T-helper 2 cell treated with Interferon-gamma antibody and Interleukin-4, amounts not matched to agents 5 μg/mL and 100 μg/mL, for 36 hours (primary cell): ENCODE results near the gene JMJD7.
"Not testable (repeated sequence)": the region's sequence is repeated elsewhere in the genome, so short reads cannot be mapped to it uniquely, and the experiment has no call there.

Source experiments
- DNase-seq: peaks from one replicate; pipeline ENCODE4 v3.0.0; 2021; ENCODE audit warnings: low spot score
- H3K27ac Mint-ChIP-seq: one replicate; pipeline ENCODE4 v1.8.0; 2021; ENCODE audit warnings: mild to moderate bottlenecking, mixed read lengths
- H3K27me3 Mint-ChIP-seq: one replicate; pipeline ENCODE4 v1.8.0; 2021; ENCODE audit warnings: low read depth, mixed read lengths
- H3K36me3 Mint-ChIP-seq: one replicate; pipeline ENCODE4 v1.8.0; 2021; ENCODE audit warnings: low read depth, mixed read lengths
- H3K4me1 Mint-ChIP-seq: one replicate; pipeline ENCODE4 v1.8.0; 2021; ENCODE audit warnings: low read depth, mixed read lengths
- H3K4me3 Mint-ChIP-seq: one replicate; pipeline ENCODE4 v1.8.0; 2022; ENCODE audit warnings: mild to moderate bottlenecking, moderate library complexity, mixed read lengths
- H3K9me3 Mint-ChIP-seq: one replicate; pipeline ENCODE4 v1.8.0; 2021; ENCODE audit warnings: mixed read lengths

Gene JMJD7

DNA sequence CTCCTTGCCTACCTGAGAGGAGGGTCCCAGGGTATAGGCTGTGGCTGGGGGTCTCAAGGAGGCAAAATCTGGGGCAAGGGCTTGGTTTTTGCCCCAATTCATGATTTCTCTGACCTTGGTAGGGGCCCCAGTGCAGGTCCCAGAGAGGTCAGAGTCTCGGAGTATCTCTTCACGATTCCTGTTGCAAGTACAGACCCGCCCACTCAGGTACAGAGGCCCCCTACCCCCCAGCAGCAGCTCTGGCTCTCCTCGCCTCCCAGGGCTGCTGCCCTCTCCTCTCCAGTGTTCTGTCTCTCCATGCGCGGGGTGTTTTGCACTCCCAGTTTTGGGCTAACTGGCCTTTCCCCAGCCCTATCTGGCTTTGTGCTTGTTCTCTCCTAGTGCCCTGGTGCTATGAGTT lies 5.4 kb upstream of the JMJD7 start:
- H3K36me3 Mint-ChIP-seq, result peaks cover 32% of the 10 kb centered on the region
- no peak overlapping the region for H3K27ac Mint-ChIP-seq
- H3K4me3 Mint-ChIP-seq, result no peak overlapping the region
- H3K4me1 Mint-ChIP-seq, result peaks cover 2% of the 10 kb centered on the region
- no peak for DNase-seq
- no peaks in the 10 kb centered on the region for H3K27me3 Mint-ChIP-seq
- no peaks in the 10 kb centered on the region for H3K9me3 Mint-ChIP-seq

DNA sequence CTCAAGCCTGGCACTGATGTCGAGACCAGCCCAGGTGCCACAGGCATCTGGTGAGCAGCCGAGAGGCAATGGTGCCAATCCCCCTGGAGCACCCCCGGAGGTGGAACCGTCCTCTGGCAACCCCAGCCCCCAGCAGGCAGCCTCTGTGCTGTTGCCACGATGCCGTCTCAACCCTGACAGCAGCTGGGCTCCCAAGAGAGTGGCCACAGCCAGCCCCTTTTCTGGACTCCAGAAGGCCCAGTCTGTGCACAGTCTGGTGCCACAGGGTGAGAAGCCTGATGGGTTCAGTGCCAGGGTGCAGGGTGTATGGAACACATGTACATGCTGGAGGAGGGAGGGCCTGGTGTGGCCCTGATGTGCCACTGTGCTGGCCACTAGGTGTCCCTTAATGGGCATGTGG lies 4.9 kb upstream of the JMJD7 start:
- Mint-ChIP-seq H3K4me3 (no peak overlapping the region), H3K27me3 (no peaks in the 10 kb centered on the region), H3K9me3 (no peaks in the 10 kb centered on the region), H3K4me1 (peaks cover 3% of the 10 kb centered on the region), H3K27ac (no peak overlapping the region), H3K36me3 (peaks cover 29% of the 10 kb centered on the region)
- no peak for DNase-seq

DNA sequence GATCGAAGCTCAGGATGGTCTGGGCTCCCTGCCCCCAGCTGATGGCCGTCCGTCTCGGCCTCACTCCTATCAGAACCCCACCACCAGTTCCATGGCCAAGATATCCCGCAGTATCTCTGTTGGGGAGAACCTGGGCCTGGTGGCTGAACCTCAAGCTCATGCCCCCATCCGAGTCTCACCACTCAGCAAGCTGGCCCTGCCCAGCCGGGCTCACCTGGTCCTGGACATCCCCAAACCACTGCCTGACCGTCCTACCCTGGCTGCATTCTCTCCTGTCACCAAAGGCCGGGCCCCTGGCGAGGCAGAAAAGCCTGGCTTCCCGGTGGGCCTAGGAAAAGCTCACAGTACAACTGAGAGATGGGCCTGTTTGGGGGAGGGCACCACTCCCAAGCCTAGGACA lies 4.4 kb upstream of the JMJD7 start:
- no peaks in the 10 kb centered on the region for H3K27me3 Mint-ChIP-seq
- H3K9me3 Mint-ChIP-seq, result no peaks in the 10 kb centered on the region
- peaks cover 5% of the 10 kb centered on the region for H3K4me1 Mint-ChIP-seq
- no peak overlapping the region for H3K4me3 Mint-ChIP-seq
- DNase-seq, result no peak
- H3K36me3 Mint-ChIP-seq, result peaks cover 25% of the 10 kb centered on the region
- H3K27ac Mint-ChIP-seq, result no peak overlapping the region

DNA sequence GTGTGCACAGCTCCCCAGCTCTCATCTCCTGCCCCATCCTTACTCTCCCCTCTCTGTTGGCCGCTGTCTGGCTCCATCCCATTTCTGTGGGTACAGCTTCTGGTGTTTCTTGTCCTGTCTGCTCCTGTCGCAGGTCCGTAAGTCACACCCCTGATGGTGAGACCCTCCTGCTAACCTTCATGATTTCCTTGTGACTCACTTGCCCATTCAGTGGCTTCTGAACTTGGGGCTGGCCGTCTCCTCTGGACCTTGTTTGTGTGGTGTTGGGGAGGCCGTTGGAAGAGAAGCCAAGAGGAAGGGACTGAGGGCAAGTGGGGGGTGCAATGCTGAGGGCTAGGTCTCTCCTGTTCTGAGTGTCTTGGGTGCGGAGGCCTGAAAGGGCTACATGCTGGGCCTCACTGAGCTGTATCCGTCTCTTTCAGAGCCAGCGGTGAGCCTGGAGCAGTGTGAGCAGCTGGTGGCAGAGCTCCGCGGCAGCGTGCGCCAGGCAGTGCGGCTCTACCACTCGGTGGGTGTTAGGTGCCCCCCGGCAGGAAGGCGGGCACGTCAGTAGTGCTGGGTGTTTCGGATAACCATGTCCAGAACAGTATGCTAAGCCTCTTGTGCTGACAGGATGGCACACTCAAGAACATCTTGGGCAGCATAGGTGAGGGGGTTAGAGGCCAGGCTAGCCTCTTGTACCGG lies 3.7 kb upstream of the JMJD7 start:
- H3K4me3 Mint-ChIP-seq, result no peak overlapping the region
- H3K4me1 Mint-ChIP-seq, result peaks cover 11% of the 10 kb centered on the region
- no peaks in the 10 kb centered on the region for H3K27me3 Mint-ChIP-seq
- H3K9me3 Mint-ChIP-seq, result no peaks in the 10 kb centered on the region
- DNase-seq, result no peak
- H3K36me3 Mint-ChIP-seq, result peaks cover 25% of the 10 kb centered on the region
- no peak overlapping the region for H3K27ac Mint-ChIP-seq

DNA sequence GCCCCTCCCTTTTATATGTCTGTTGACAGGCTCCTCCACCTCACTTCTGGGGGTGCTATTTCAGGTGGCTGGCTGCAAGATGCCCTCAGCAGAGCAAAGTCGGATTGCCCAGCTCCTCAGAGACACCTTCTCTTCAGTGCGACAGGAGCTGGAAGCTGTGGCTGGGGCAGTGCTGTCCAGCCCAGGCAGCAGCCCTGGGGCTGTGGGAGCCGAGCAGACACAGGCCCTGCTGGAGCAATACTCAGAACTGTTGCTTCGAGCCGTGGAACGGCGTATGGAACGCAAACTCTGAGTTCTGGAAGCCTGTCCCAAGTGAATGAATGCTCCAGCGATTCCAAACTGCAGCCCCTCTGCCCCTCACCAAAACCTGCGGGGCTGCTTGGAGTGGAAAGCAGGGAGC lies 2.7 kb upstream of the JMJD7 start:
- H3K4me1 Mint-ChIP-seq, result peaks cover 15% of the 10 kb centered on the region
- no peak for DNase-seq
- H3K27ac Mint-ChIP-seq, result no peak overlapping the region
- H3K27me3 Mint-ChIP-seq, result no peaks in the 10 kb centered on the region
- no peaks in the 10 kb centered on the region for H3K9me3 Mint-ChIP-seq
- no peak overlapping the region for H3K4me3 Mint-ChIP-seq
- peaks cover 25% of the 10 kb centered on the region for H3K36me3 Mint-ChIP-seq

DNA sequence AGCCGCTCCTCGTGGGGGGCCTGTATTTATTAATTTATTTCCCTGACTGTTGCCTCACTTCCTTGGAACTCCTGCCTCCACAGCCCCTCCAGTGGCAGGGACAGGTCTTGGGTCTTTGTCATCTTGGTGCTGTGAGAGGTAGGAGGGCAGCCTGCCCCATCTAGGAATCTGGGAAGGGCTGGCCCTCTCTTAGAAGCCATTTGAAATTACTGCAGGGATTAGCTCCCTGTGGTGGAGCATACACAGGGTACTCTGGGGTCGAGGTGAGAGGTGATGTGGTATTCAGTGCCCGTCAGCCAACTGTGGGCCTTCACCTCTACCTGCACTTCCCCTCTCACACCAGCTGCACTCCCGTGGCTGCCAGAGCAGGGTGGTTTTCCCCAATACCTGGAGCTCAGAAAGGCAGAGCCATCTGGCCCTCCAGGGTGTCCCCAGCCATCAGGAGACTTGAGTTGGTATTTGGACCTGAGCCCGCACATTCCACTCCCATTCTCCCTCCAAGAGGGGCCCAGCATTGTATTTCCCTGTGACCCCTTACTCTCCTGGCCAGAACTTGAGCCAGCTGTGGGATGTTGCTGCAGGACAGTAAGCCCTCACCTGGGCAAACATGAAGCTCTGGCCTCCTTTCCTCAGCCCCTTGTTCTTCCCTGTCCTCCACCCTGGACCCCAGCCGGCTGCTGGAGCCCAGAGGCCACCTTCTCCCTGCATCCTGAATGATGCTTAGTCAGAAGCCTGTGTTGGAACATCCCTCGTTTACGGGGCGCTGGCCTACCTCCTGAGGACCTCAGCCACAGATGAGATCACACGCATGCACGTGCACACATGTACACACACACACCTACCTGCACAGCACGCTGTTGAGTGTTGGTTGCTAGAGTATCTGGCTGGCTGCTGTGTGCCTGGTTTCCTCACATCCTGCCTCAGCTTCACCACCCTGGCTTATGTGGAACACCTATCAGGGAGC lies 2.0 kb upstream of the JMJD7 start:
- H3K27ac Mint-ChIP-seq, result peak overlapping the region; percentile 70
- H3K27me3 Mint-ChIP-seq, result no peaks in the 10 kb centered on the region
- peak overlapping the region; percentile 80 for H3K4me3 Mint-ChIP-seq
- peaks cover 26% of the 10 kb centered on the region for H3K36me3 Mint-ChIP-seq
- peaks cover 15% of the 10 kb centered on the region for H3K4me1 Mint-ChIP-seq
- DNase-seq, result no peak
- no peaks in the 10 kb centered on the region for H3K9me3 Mint-ChIP-seq

DNA sequence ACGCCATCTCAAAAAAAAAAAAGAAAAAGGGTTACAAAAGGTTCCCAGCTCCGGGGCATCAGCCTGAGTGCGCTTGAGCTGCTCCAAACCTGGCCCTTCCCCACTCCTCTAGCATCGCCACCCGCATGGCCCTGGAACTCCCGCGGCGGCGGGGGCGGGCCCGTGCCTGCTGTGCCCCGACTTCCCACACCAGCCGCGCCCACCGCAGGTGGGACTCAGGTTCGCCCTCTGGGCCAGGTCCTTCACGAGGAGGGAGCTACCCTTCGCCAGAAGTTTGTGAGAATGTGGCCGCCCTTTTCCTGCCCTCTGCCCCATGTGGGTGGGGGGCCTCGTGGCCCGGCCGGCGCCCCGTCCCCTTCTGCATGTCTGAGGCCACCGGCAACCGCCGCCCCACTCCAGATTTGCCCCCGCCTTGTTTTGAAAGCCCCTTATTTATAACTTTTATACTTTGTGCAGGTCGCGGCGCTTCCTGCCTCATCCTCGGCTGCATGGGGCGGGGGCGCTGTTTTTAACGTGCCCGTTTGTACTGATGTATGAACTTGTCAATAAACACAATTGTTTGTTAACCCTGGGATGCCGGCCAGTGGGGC lies 507 bp upstream of the JMJD7 start:
- H3K4me3 Mint-ChIP-seq, result peak overlapping the region; percentile 98
- no peak for DNase-seq
- H3K4me1 Mint-ChIP-seq, result peaks cover 28% of the 10 kb centered on the region
- H3K27ac Mint-ChIP-seq, result peak overlapping the region; percentile 51
- no peaks in the 10 kb centered on the region for H3K27me3 Mint-ChIP-seq
- H3K9me3 Mint-ChIP-seq, result no peaks in the 10 kb centered on the region
- peaks cover 26% of the 10 kb centered on the region for H3K36me3 Mint-ChIP-seq

DNA sequence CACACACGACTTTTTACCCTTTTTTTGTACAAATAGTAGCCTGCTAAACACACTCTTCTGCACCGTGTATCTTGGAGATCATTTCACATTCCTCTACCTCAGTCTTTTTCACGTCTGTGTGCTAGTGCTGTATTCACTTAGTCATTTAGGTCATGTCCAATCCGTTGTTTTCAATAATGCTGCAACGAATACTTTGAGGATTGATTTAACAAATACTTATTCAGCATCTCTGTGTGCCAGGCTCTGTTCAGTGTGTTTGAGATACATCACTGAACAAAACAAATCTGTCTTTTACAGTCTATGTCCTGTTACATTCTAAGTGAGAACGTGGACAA lies 882 bp downstream of the JMJD7 start:
- Mint-ChIP-seq H3K27ac (peak overlapping the region; percentile 95), H3K4me1 (peaks cover 35% of the 10 kb centered on the region), H3K27me3 (no peaks in the 10 kb centered on the region), H3K36me3 (peaks cover 23% of the 10 kb centered on the region), H3K4me3 (peak overlapping the region; percentile 98), H3K9me3 (no peaks in the 10 kb centered on the region)
- DNase-seq, result no peak

DNA sequence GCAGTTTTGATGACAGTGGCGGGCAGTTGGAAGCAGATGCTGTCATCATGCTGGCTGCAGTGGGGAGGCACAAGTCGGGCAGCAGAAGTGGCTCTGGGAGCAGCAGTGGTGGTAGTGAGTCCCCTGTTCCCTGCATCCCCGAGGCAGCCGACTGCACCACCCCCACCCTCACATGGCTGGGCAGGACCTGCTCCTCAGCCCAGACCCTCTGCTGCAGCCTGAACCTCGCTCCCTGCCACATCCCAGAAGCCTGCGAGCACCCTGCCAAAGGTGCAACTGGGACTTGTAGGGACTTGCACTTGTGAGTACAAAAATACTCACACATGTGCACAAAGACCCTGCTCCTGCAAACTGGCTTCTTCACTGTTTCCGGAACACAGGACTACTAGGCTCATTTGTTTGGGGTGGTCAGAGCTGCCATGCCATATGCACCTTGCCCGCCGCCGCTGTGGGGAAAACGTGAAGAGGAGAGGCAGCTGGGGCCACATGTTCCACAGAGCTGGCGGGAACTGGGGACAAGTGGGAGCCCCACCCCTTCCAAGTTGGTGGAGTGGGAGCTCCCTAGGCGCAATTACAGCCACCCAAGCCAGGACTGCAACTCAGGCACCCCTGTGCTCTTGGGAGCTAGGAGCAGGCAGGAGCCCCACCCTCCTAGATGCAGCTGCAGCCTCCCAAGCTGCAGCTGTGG lies 2.2 kb downstream of the JMJD7 start:
- DNase-seq, result no peak
- Mint-ChIP-seq H3K4me3 (peak overlapping the region; percentile 2), H3K27me3 (no peaks in the 10 kb centered on the region), H3K4me1 (peaks cover 35% of the 10 kb centered on the region), H3K9me3 (no peaks in the 10 kb centered on the region), H3K27ac (no peak overlapping the region), H3K36me3 (peaks cover 15% of the 10 kb centered on the region)

DNA sequence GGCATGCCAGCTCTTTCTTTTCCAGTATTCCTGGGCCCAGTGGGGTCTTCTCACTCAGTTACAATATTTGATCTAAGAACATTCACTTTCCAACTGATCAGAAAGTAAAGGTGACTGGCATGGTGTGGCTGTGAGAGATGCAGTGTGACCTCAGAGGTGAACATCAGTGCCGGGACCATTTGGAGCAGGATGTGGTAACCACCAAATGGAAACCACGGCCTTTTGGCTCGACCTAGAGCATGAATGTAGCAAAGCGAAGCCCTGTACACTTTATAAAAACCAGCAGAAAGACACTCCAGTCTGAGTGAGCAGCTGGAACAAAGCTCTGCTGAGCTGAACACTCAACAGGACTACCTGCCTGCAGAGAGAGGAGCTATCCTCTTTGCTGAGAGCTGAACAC lies 3.4 kb downstream of the JMJD7 start:
- not testable (repeated sequence) for H3K9me3 Mint-ChIP-seq, H3K27me3 Mint-ChIP-seq
- Mint-ChIP-seq H3K4me1 (peaks cover 35% of the 10 kb centered on the region), H3K4me3 (peak overlapping the region; percentile 66), H3K27ac (peak overlapping the region; percentile 81), H3K36me3 (peaks cover 21% of the 10 kb centered on the region)
- DNase-seq, result peak; percentile 67

DNA sequence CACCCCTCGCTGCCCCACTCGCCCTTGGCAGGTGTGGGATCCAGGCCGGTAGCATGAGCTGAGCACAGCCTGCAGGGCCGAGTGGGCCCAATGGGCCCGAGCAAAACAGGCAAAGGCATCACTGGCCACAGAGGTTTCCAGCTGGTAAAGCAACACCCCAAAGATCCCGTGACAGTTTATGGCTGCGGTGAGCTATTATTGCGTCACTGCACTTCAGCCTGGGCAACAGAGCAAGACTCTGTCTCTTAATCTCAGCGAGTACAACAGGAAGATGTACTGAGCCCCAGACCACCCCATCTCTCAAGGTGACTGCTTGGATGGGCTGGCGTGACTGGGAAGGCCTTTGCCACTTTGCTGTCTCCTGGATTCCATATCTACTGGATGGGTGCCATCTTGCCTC lies 4.3 kb downstream of the JMJD7 start:
- peaks cover 33% of the 10 kb centered on the region for H3K4me1 Mint-ChIP-seq
- H3K27ac Mint-ChIP-seq, result no peak overlapping the region
- H3K4me3 Mint-ChIP-seq, result peak overlapping the region; percentile 7
- DNase-seq, result no peak
- H3K27me3 Mint-ChIP-seq, result no peaks in the 10 kb centered on the region
- H3K9me3 Mint-ChIP-seq, result no peaks in the 10 kb centered on the region
- H3K36me3 Mint-ChIP-seq, result peaks cover 18% of the 10 kb centered on the region

DNA sequence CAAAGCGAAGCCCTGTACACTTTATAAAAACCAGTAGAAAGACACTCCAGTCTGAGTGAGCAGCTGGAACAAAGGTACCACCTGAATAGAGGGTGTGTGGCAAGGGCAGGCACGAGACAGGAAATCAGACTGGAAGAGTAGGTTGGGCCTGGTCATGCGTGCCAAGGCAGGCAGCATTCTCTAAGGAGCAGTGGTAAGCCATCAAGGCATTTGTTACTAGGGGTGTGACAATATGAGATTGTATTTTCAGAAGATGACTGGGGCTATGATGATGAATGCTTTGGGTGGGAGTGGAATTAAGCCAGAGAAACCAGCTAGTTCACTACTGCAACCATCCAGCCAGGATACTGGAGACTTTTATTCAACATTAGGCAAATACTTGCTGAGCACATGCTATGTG lies 5.0 kb downstream of the JMJD7 start:
- no peak overlapping the region for H3K27ac Mint-ChIP-seq
- H3K27me3 Mint-ChIP-seq, result no peaks in the 10 kb centered on the region
- H3K4me3 Mint-ChIP-seq, result no peak overlapping the region

DNA sequence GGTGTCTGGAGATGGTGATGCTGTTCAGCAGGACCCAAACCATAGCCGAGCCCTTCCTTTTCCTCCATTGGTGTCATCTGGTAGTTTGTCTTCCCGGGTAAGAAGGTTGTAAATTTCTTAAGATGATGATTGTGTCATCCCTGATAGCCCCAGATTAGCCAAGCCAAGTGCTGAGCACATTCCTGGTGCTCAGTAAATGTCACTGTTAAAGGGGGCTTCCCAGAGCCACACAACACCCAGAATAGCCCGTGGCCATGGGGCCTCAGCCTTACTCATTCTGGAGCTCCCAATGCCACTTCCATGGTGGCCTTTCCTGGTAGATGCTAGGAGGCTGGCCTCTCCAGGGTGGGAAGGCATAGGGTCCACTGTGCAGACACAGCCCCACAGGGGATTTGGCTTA lies 6.2 kb downstream of the JMJD7 start:
- peaks cover 25% of the 10 kb centered on the region for H3K4me1 Mint-ChIP-seq
- no peak overlapping the region for H3K4me3 Mint-ChIP-seq
- no peaks in the 10 kb centered on the region for H3K27me3 Mint-ChIP-seq
- H3K27ac Mint-ChIP-seq, result no peak overlapping the region
- peaks cover 15% of the 10 kb centered on the region for H3K36me3 Mint-ChIP-seq
- DNase-seq, result no peak
- no peaks in the 10 kb centered on the region for H3K9me3 Mint-ChIP-seq

More for the DNA sequence above, 5.0 kb downstream of the JMJD7 start:
- H3K36me3 Mint-ChIP-seq, result peaks cover 20% of the 10 kb centered on the region
- no peak for DNase-seq
- H3K4me1 Mint-ChIP-seq, result peaks cover 32% of the 10 kb centered on the region
- H3K9me3 Mint-ChIP-seq, result no peaks in the 10 kb centered on the region

DNA sequence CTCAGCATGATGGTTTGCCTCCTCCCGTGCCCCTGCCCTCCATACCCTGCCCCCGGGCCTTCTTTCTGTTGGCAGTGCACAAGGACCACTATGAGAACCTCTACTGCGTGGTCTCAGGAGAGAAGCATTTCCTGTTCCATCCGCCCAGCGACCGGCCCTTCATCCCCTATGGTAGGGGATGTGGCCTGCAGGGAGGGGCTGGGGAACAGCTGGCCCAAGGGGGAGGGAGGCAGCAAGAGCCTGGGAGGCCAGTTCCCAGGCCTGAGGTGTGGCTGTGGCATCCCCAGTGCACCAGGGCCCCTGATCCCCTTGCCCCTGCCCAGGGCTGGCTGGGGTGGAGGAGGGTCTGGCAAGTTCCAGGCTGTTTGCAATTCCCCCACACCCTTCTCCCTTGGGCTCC lies 8.2 kb downstream of the JMJD7 start:
- H3K27me3 Mint-ChIP-seq, result no peaks in the 10 kb centered on the region
- H3K4me1 Mint-ChIP-seq, result peaks cover 18% of the 10 kb centered on the region
- H3K27ac Mint-ChIP-seq, result no peak overlapping the region
- no peak overlapping the region for H3K4me3 Mint-ChIP-seq
- peaks cover 13% of the 10 kb centered on the region for H3K36me3 Mint-ChIP-seq
- no peak for DNase-seq
- H3K9me3 Mint-ChIP-seq, result no peaks in the 10 kb centered on the region
